SK-N-SH (cell line): Measurements from ENCODE around the gene EPM2A.

Experiments
- CTCF ChIP-seq: fragments of 200-600 bp; sonication (generic); IDR thresholded peaks from 2 replicates; pipeline ENCODE4 v1.6.1; 2017; ENCODE audit warnings: antibody characterized with exemption, mild to moderate bottlenecking, moderate library complexity
- POLR2AphosphoS5 ChIP-seq: IDR thresholded peaks from 2 replicates; pipeline ENCODE4 v1.6.1; 2012; ENCODE audit warnings: low read depth, low read length
- REST ChIP-seq: IDR thresholded peaks from 2 replicates; pipeline ENCODE4 v1.6.1; 2012; ENCODE audit warnings: mild to moderate bottlenecking, low read depth, low read length, moderate library complexity
- USF2 ChIP-seq: fragments of 150-350 bp; IDR thresholded peaks from 2 replicates; pipeline ENCODE4 v1.6.1; 2017; ENCODE audit warnings: antibody characterized with exemption, low read length, low read depth, borderline replicate concordance

DNA sequence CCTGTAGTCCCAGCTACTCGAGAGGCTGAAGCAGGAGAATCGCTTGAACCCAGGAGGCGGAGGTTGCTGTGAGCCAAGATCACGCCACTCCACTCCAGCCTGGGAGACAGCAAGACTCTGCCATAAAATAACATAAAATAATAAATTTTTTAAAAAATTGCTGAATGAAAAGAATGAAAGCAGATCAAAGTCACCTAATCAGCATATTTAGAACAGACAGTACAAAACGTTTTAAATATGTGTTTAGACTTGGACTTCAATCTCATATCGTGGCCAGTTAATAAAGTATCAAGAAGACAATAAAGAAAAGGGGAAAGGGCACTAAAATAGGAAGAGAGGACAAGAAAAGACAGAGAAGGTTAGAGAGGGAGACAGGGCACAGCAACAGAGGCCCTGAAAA lies 74.6 kb downstream of the EPM2A start:
- TF ChIP-seq CTCF (no peak), REST (no peak), USF2 (no peak), POLR2AphosphoS5 (no peak)
